Mucosa of rectum (tissue), 2 donors: ENCODE results near the gene ARHGAP33.

Source experiments
- H3K27ac ChIP-seq, 2 donors: one replicate each; pipeline ENCODE4 v1.7.0; 2013; ENCODE audit warnings: inconsistent platforms in 2 of 2, low read depth in 2 of 2, low read length in 2 of 2
- H3K27me3 ChIP-seq, 2 donors: one replicate each; pipeline ENCODE4 v1.7.0; 2013; ENCODE audit warnings: low read length in 2 of 2; ENCODE audit not compliant: control insufficient read depth in 2 of 2, insufficient read depth in 2 of 2
- H3K36me3 ChIP-seq, 2 donors: one replicate each; pipeline ENCODE4 v1.7.0; 2013; ENCODE audit warnings: low read length in 2 of 2; ENCODE audit not compliant: control insufficient read depth in 2 of 2, insufficient read depth in 2 of 2
- H3K4me1 ChIP-seq, 2 donors: one replicate each; pipeline ENCODE4 v1.7.0; 2013; ENCODE audit warnings: low read length in 2 of 2, mild to moderate bottlenecking in 1 of 2; ENCODE audit not compliant: control insufficient read depth in 2 of 2, insufficient read depth in 2 of 2
- H3K4me3 ChIP-seq, 2 donors: one replicate each; pipeline ENCODE4 v1.7.0; 2013; ENCODE audit warnings: low read length in 2 of 2
- H3K9ac ChIP-seq, 2 donors: one replicate each; pipeline ENCODE4 v1.7.0; 2013; ENCODE audit warnings: low read length in 2 of 2, low read depth in 1 of 2, mild to moderate bottlenecking in 1 of 2
- H3K9me3 ChIP-seq, 2 donors: one replicate each; pipeline ENCODE4 v1.7.0; 2013; ENCODE audit warnings: low read length in 2 of 2; ENCODE audit not compliant: control insufficient read depth in 2 of 2
- donor health status: healthy.
- donor health status: Normal muscosa, but diverticular disease.

The ARHGAP33 gene

GRCh38 chr19:35780058-35780457 lies 4.7 kb downstream of the ARHGAP33 start:
- no peak overlapping the region for H3K9ac ChIP-seq
- H3K36me3 ChIP-seq: peaks cover 3 to 4% of the 10 kb centered on the region in 2 donors

GRCh38 chr19:35780717-35781116 lies 5.4 kb downstream of the ARHGAP33 start:
- Histone ChIP-seq H3K9ac (no peak overlapping the region), H3K4me3 (no peak overlapping the region), H3K27me3 (no peaks in the 10 kb centered on the region), H3K4me1 (peaks cover 0 to 2% of the 10 kb centered on the region in 2 donors), H3K27ac (no peak overlapping the region), H3K9me3 (no peaks in the 10 kb centered on the region), H3K36me3 (peaks cover 3 to 4% of the 10 kb centered on the region in 2 donors)

More at GRCh38 chr19:35780058-35780457, 4.7 kb downstream of the ARHGAP33 start:
- Histone ChIP-seq H3K4me3 (no peak overlapping the region), H3K4me1 (peaks cover 0 to 3% of the 10 kb centered on the region in 2 donors), H3K9me3 (no peaks in the 10 kb centered on the region), H3K27me3 (no peaks in the 10 kb centered on the region), H3K27ac (no peak overlapping the region)

- no peaks in the 10 kb centered on the region for H3K9me3 ChIP-seq
- no peak overlapping the region for H3K27ac ChIP-seq
- no peaks in the 10 kb centered on the region for H3K27me3 ChIP-seq
- H3K4me3 ChIP-seq: no peak overlapping the region
- peaks cover 3 to 4% of the 10 kb centered on the region in 2 donors for H3K36me3 ChIP-seq
- no peaks in the 10 kb centered on the region for H3K4me1 ChIP-seq
- no peak overlapping the region for H3K9ac ChIP-seq
Observed at GRCh38 chr19:35781650-35782049, 6.3 kb downstream of the ARHGAP33 start.

- no peaks in the 10 kb centered on the region for H3K4me1 ChIP-seq
- no peak overlapping the region for H3K4me3 ChIP-seq
- H3K27me3 ChIP-seq: no peaks in the 10 kb centered on the region
- H3K9me3 ChIP-seq: no peaks in the 10 kb centered on the region
- no peak overlapping the region for H3K9ac ChIP-seq
- H3K36me3 ChIP-seq: peaks cover 3 to 4% of the 10 kb centered on the region in 2 donors
- H3K27ac ChIP-seq: no peak overlapping the region
Observed at GRCh38 chr19:35782589-35782988, 7.2 kb downstream of the ARHGAP33 start.

- no peaks in the 10 kb centered on the region for H3K9me3 ChIP-seq
- peaks cover 2 to 3% of the 10 kb centered on the region in 2 donors for H3K36me3 ChIP-seq
- no peak overlapping the region for H3K27ac ChIP-seq
- H3K9ac ChIP-seq: no peak overlapping the region
- no peaks in the 10 kb centered on the region for H3K27me3 ChIP-seq
- no peak overlapping the region for H3K4me3 ChIP-seq
- no peaks in the 10 kb centered on the region for H3K4me1 ChIP-seq
Observed at GRCh38 chr19:35783469-35784434, 8.4 kb downstream of the ARHGAP33 start.

GRCh38 chr19:35784503-35785338 lies 9.4 kb downstream of the ARHGAP33 start:
- Histone ChIP-seq H3K27ac (no peak overlapping the region), H3K4me3 (no peak overlapping the region), H3K4me1 (no peaks in the 10 kb centered on the region), H3K27me3 (no peaks in the 10 kb centered on the region), H3K36me3 (peaks cover 0 to 3% of the 10 kb centered on the region in 2 donors), H3K9me3 (no peaks in the 10 kb centered on the region), H3K9ac (no peak overlapping the region)

- Histone ChIP-seq H3K9me3 (no peaks in the 10 kb centered on the region), H3K36me3 (peaks cover 0 to 3% of the 10 kb centered on the region in 2 donors), H3K27ac (no peak overlapping the region), H3K27me3 (no peaks in the 10 kb centered on the region), H3K9ac (no peak overlapping the region), H3K4me1 (no peaks in the 10 kb centered on the region), H3K4me3 (no peak overlapping the region)
Observed at GRCh38 chr19:35785339-35785627, 9.9 kb downstream of the ARHGAP33 start.

- H3K9me3 ChIP-seq: no peaks in the 10 kb centered on the region
- no peak overlapping the region for H3K9ac ChIP-seq
- H3K27ac ChIP-seq: no peak overlapping the region
- H3K36me3 ChIP-seq: peaks cover 0 to under 1% of the 10 kb centered on the region in 2 donors
- H3K4me1 ChIP-seq: no peaks in the 10 kb centered on the region
- no peaks in the 10 kb centered on the region for H3K27me3 ChIP-seq
- no peak overlapping the region for H3K4me3 ChIP-seq
Observed at GRCh38 chr19:35786299-35787160, 11.2 kb downstream of the ARHGAP33 start.

GRCh38 chr19:35787227-35787799 lies 11.9 kb downstream of the ARHGAP33 start:
- H3K4me1 ChIP-seq: no peaks in the 10 kb centered on the region
- H3K27ac ChIP-seq: no peak overlapping the region
- H3K9me3 ChIP-seq: no peaks in the 10 kb centered on the region
- H3K36me3 ChIP-seq: no peaks in the 10 kb centered on the region
- H3K27me3 ChIP-seq: no peaks in the 10 kb centered on the region
- H3K9ac ChIP-seq: no peak overlapping the region
- H3K4me3 ChIP-seq: no peak overlapping the region
